ENCODE measurements around the gene KBTBD4. TPM values are rescaled to one million over a fixed set of nuclear protein-coding genes. Genes with fewer than 3 reads are reported as not detected.
"Not testable (repeated sequence)": the region's sequence is repeated elsewhere in the genome, so short reads cannot be mapped to it uniquely, and the experiment has no call there.

The KBTBD4 gene
- polyA plus RNA-seq, 2 of the 4 experiments (the other 2 are of a cell fraction): 21.0 to 22.8 TPM

DNA sequence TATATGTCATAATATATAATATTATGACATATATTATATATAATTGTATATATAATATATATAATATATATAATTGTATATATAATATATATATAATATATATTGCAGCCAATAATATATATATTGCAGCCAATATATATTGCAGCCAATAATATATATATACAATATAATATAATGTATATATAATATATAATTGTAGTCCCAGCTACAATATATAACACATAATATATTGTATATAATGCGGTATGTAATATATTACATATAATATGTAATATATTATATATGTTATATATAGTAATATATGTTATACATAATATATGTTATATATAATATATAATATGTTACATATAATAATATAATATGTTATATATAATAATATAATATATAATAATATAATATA, 20.1 kb downstream of the KBTBD4 start (continued):
- TF ChIP-seq ZFP36 (IDR thresholded peaks at IDR 0.05; ENCODE audit: borderline replicate concordance, partially characterized antibody): no peak
- no peak for TF ChIP-seq CEBPB (IDR thresholded peaks at IDR 0.05)
- TF ChIP-seq HOXB13 (CRISPR knock-in tag; IDR thresholded peaks at IDR 0.05; ENCODE audit: low read depth): no peak
- no peak for TF ChIP-seq NPAS2 (CRISPR knock-in tag; IDR thresholded peaks at IDR 0.05; ENCODE audit: borderline replicate concordance)
- TF ChIP-seq POLR2A (IDR thresholded peaks at IDR 0.05; ENCODE audit: low read length): no peak

DNA sequence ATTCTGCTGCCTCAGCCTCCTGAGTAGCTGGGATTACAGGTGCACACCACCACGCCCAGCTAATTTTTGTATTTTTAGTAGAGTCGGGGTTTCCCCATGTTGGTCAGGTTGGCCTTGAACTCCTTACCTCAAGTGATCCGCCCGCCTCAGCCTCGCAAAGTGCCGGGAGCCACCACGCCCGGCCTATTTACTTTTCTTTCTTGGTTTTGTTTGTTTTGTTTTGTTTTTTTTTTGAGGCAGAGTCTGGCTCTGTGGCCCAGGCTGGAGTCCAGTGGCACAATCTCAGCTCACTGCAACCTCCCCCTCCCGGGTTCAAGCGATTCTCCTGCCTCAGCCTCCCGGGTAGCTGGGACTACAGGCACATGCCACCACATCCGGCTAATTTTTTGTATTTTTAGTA, 21.8 kb downstream of the KBTBD4 start:
- ATAC-seq; H3K9me3 ChIP-seq; CTCF ChIA-PET; H3K4me2 ChIP-seq; FAIRE-seq; DNase-seq (ENCODE audit: low read depth in 1 of 2, low spot score in 1 of 2); H3K27ac ChIP-seq; H3K4me1 ChIP-seq; H3K4me3 ChIP-seq: not testable (repeated sequence)
- POLR2A ChIA-PET: interaction anchor here (0.6 kb wide), 1 partner anchor 445 kb away, joined by 3 read pairs; no protein-coding TSS in a partner anchor
- WGBS (ENCODE audit: missing lambda C conversion rate): 79% methylated on average over 12 of the region's 12 CpGs

DNA sequence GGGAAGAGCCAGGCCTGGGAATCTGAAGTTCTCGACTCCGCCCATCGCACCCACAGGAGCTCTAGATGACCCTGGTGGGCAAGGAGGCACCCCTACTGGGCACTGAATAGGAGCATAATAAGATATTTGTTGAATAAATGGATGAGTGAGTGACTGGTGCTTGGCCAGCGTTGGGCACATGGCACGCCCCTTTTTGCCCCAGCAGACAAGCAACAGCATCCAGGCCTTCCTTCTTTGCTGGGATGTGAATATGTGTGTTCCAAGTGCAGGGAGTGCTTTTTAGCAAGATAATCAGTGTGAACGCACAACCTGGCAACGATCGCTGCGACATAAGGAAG, 25.4 kb downstream of the KBTBD4 start:
- no peak for DNase-seq (ENCODE audit: low read depth in 1 of 2, low spot score in 1 of 2)
- WGBS (ENCODE audit: missing lambda C conversion rate): 39% methylated on average over 9 of the region's 9 CpGs
- TF ChIP-seq ZFP36 (IDR thresholded peaks at IDR 0.05; ENCODE audit: borderline replicate concordance, partially characterized antibody) (no peak), NFE2L2 (conservative IDR thresholded peaks at IDR 0.05; ENCODE audit: low read length) (no peak), RNF2 (IDR thresholded peaks at IDR 0.05; ENCODE audit: borderline replicate concordance, low read depth) (no peak)
- TF ChIP-seq, protein P1, sequence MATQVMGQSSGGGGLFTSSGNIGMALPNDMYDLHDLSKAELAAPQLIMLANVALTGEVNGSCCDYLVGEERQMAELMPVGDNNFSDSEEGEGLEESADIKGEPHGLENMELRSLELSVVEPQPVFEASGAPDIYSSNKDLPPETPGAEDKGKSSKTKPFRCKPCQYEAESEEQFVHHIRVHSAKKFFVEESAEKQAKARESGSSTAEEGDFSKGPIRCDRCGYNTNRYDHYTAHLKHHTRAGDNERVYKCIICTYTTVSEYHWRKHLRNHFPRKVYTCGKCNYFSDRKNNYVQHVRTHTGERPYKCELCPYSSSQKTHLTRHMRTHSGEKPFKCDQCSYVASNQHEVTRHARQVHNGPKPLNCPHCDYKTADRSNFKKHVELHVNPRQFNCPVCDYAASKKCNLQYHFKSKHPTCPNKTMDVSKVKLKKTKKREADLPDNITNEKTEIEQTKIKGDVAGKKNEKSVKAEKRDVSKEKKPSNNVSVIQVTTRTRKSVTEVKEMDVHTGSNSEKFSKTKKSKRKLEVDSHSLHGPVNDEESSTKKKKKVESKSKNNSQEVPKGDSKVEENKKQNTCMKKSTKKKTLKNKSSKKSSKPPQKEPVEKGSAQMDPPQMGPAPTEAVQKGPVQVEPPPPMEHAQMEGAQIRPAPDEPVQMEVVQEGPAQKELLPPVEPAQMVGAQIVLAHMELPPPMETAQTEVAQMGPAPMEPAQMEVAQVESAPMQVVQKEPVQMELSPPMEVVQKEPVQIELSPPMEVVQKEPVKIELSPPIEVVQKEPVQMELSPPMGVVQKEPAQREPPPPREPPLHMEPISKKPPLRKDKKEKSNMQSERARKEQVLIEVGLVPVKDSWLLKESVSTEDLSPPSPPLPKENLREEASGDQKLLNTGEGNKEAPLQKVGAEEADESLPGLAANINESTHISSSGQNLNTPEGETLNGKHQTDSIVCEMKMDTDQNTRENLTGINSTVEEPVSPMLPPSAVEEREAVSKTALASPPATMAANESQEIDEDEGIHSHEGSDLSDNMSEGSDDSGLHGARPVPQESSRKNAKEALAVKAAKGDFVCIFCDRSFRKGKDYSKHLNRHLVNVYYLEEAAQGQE (IDR thresholded peaks at IDR 0.05): no peak
- ATAC-seq: peak; percentile 68 to 74
- ChIA-PET POLR2A (interaction anchor here (0.7 to 1.5 kb wide), 4 partner anchors 18 to 162 kb away, joined by 3 to 4 read pairs (median 4); partner anchors contain the start of genes AGBL2, KBTBD4 and NDUFS3), CTCF (interaction anchor here (0.5 to 2.9 kb wide), 19 partner anchors 11 to 107 kb away, joined by 3 to 41 read pairs (median 4); partner anchors contain the start of genes KBTBD4, NDUFS3 and PTPMT1)
- Histone ChIP-seq H3K4me2 (peak overlapping the region; percentile 83), H3K4me3 (peak overlapping the region; percentile 95), H3K9me3 (no peaks in the 10 kb centered on the region), H3K4me1 (peaks cover 29% of the 10 kb centered on the region), H3K27ac (peak overlapping the region; percentile 94 to 100)
- FAIRE-seq: no peak

DNA sequence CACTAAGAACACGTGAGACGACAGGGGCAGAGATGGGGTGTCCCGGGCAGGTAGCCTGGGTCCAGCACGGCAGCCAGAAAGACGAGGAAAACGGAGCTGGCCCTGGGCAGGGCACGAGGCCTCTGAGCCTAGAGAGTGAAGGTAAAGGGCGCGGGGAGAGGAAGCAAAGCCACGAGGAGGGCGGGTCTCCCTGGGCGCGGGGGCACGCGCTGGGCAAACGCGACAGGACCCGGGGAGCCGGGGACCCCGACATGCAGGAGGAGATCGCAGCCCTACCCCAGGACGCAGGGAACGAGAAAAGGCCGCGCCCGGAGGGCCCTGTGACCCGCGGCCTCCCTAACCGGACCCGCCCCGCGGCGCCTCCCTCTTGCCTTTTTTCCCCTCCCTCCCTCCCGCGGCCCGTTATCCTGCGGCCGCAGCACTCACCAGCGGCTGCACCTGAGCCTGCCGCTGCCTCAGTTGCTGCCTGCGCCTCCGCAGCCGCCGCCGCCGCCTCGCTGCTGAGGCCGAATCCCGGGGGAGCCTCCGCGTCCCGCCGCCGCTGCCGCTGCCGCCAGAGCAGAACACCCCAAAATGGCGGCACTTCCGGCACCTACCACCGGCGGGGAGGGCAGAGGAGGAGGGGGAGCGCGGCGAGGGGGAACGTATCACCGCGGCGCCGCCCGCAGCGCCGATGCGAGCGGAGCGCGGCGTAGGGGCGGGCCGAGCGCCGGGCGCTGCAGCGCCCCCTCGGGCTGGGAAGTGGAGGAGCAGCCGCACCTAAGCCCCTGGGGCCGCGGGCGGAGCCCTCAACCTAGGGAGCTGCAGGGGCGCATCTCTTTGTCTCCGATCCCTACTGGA, 26.0 kb downstream of the KBTBD4 start, which contains the start of gene CELF1:
Gene CELF1, minus strand, starts transcription at position 567 of the 840 bp plus-strand sequence. CDS start 53,609 bp downstream, outside the sequence.
- CTCF ChIA-PET: interaction anchor here (0.5 to 2.9 kb wide), 31 partner anchors 10 to 106 kb away, joined by 3 to 41 read pairs (median 4); partner anchors contain the start of genes KBTBD4, NDUFS3 and PTPMT1
- 1% methylated on average over 27 of the region's 89 CpGs for WGBS (ENCODE audit: missing lambda C conversion rate)
- FAIRE-seq: no peak
- TF ChIP-seq CBX2 (IDR thresholded peaks at IDR 0.05; ENCODE audit: borderline replicate concordance, low read depth) (no peak), CEBPB (IDR thresholded peaks at IDR 0.05) (no peak), MYC (IDR thresholded peaks at IDR 0.05; ENCODE audit: borderline replicate concordance, low read length) (peak; percentile 37; the same call in 1 of the 2 replicates), ZNF302 (CRISPR knock-in tag; IDR thresholded peaks at IDR 0.05) (no peak), EP300 (IDR thresholded peaks at IDR 0.05) (peak in 1 of 2 experiments; percentile 19; a peak in 1 of 5 replicates), EHF (CRISPR knock-in tag; IDR thresholded peaks at IDR 0.05) (no peak), ZFP36 (IDR thresholded peaks at IDR 0.05; ENCODE audit: borderline replicate concordance, partially characterized antibody) (no peak), SMC3 (IDR thresholded peaks at IDR 0.05) (peak; percentile 38; the same call in 1 of the 3 replicates), MAZ (IDR thresholded peaks at IDR 0.05; ENCODE audit: borderline replicate concordance, low read depth, low read length) (peak; percentile 100), POLR2A (IDR thresholded peaks at IDR 0.05; ENCODE audit: low read length) (peak; percentile 73), JUN (IDR thresholded peaks at IDR 0.05) (peak; percentile 55 to 91; a peak in 3 of 5 replicates), RAD21 (conservative IDR thresholded peaks at IDR 0.05 in 1 of 2, IDR thresholded peaks at IDR 0.05 in 1 of 2) (peak; percentile 30 to 49; a peak in 4 of 5 replicates), TFCP2L1 (CRISPR knock-in tag; IDR thresholded peaks at IDR 0.05) (no peak)
- TF ChIP-seq, protein P2, sequence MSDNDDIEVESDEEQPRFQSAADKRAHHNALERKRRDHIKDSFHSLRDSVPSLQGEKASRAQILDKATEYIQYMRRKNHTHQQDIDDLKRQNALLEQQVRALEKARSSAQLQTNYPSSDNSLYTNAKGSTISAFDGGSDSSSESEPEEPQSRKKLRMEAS (IDR thresholded peaks at IDR 0.05): peak; percentile 86
- TF ChIP-seq, protein P3, sequence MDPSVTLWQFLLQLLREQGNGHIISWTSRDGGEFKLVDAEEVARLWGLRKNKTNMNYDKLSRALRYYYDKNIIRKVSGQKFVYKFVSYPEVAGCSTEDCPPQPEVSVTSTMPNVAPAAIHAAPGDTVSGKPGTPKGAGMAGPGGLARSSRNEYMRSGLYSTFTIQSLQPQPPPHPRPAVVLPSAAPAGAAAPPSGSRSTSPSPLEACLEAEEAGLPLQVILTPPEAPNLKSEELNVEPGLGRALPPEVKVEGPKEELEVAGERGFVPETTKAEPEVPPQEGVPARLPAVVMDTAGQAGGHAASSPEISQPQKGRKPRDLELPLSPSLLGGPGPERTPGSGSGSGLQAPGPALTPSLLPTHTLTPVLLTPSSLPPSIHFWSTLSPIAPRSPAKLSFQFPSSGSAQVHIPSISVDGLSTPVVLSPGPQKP (IDR thresholded peaks at IDR 0.05; ENCODE audit: low read depth, low read length): no peak
- TF ChIP-seq, protein P4, sequence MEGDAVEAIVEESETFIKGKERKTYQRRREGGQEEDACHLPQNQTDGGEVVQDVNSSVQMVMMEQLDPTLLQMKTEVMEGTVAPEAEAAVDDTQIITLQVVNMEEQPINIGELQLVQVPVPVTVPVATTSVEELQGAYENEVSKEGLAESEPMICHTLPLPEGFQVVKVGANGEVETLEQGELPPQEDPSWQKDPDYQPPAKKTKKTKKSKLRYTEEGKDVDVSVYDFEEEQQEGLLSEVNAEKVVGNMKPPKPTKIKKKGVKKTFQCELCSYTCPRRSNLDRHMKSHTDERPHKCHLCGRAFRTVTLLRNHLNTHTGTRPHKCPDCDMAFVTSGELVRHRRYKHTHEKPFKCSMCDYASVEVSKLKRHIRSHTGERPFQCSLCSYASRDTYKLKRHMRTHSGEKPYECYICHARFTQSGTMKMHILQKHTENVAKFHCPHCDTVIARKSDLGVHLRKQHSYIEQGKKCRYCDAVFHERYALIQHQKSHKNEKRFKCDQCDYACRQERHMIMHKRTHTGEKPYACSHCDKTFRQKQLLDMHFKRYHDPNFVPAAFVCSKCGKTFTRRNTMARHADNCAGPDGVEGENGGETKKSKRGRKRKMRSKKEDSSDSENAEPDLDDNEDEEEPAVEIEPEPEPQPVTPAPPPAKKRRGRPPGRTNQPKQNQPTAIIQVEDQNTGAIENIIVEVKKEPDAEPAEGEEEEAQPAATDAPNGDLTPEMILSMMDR (IDR thresholded peaks at IDR 0.05): peak; percentile 91

More for the DNA sequence above, 26.0 kb downstream of the KBTBD4 start, which contains the start of gene CELF1:
- H3K27ac ChIP-seq: peak within 1 kb of the TSS; percentile 94 to 100
- DNase-seq (ENCODE audit: low read depth in 1 of 2, low spot score in 1 of 2): peak; percentile 80 to 90
- POLR2A ChIA-PET: interaction anchor here (0.7 to 1.5 kb wide), 4 partner anchors 17 to 163 kb away, joined by 3 to 4 read pairs (median 4); partner anchors contain the start of genes AGBL2, KBTBD4 and NDUFS3
- peak; percentile 93 to 94 for ATAC-seq
- H3K9me3 ChIP-seq: no peaks in the 10 kb centered on the region
- H3K4me3 ChIP-seq: peak within 1 kb of the TSS; percentile 95
- peak within 1 kb of the TSS; percentile 94 for H3K4me2 ChIP-seq
- H3K4me1 ChIP-seq: peaks cover 35% of the 10 kb centered on the region
